Mucosa of stomach (tissue), 1 donor: ENCODE results near the gene CABLES1.
"Not testable (repeated sequence)": the region's sequence is repeated elsewhere in the genome, so short reads cannot be mapped to it uniquely, and the experiment has no call there.

Experiments used
- H3K27me3 ChIP-seq: one replicate; pipeline ENCODE4 v1.7.0; 2013; ENCODE audit warnings: mild to moderate bottlenecking, low read length; ENCODE audit not compliant: control insufficient read depth, insufficient read depth
- H3K36me3 ChIP-seq: one replicate; pipeline ENCODE4 v1.7.0; 2013; ENCODE audit warnings: low read length; ENCODE audit not compliant: control insufficient read depth, insufficient read depth
- H3K4me1 ChIP-seq: one replicate; pipeline ENCODE4 v1.7.0; 2013; ENCODE audit warnings: mild to moderate bottlenecking, low read length; ENCODE audit not compliant: control insufficient read depth, insufficient read depth
- H3K4me3 ChIP-seq: one replicate; pipeline ENCODE4 v1.7.0; 2013; ENCODE audit warnings: low read length
- H3K9ac ChIP-seq: one replicate; pipeline ENCODE4 v1.7.0; 2013; ENCODE audit warnings: mild to moderate bottlenecking, low read length, moderate library complexity
- H3K9me3 ChIP-seq: one replicate; pipeline ENCODE4 v1.7.0; 2013; ENCODE audit warnings: mild to moderate bottlenecking, low read length, moderate library complexity; ENCODE audit not compliant: control insufficient read depth
- donor health status: Pancreatic carcinoma.

The CABLES1 gene

GRCh38 chr18:23101861-23102432 lies 33.3 kb upstream of the CABLES1 start:
- no peaks in the 10 kb centered on the region for H3K9me3 ChIP-seq
- no peaks in the 10 kb centered on the region for H3K27me3 ChIP-seq
- H3K9ac ChIP-seq, result no peak overlapping the region
- H3K36me3 ChIP-seq, result no peaks in the 10 kb centered on the region
- peaks cover 33% of the 10 kb centered on the region for H3K4me1 ChIP-seq
- no peak overlapping the region for H3K4me3 ChIP-seq

DNA sequence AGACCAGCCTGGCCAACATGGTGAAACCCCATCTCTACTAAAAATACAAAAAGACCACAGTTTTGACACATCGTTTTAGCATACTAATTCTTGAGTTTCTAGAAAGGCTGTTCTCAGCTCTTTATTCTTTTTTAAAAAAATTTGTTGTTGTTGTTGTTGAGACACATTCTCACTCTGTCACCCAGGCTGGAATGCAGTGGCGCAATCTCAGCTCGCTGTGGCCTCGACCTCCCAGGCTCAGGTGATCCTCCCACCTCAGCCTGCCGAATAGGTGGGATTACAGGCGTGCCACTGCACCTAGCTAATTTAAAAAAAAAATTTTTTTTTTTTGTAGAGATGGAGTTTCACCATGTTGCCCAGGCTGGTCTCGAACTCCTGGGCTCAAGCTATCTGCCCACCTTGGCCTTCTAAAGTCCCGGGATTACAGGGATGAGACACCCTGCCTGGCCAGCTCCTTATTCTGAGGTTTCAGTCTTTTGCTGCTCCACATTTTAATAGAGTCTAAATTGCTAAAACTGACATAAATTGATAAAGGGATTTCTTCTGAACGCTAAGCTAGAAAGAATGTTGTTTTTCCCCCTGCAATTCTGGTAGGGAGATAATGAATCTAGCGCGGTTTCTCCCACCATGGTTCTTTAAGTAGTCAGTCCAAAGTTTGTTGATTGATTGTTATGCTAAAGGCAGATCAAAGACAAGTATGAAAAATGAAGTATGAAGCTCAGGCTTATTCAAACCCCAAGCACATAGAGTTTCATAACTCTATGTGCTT lies 32.6 kb upstream of the CABLES1 start:
- Histone ChIP-seq H3K4me1 (peaks cover 31% of the 10 kb centered on the region), H3K4me3 (no peak overlapping the region), H3K9ac (no peak overlapping the region), H3K9me3 (no peaks in the 10 kb centered on the region), H3K27me3 (no peaks in the 10 kb centered on the region), H3K36me3 (no peaks in the 10 kb centered on the region)

GRCh38 chr18:23103449-23103848 lies 31.8 kb upstream of the CABLES1 start:
- H3K4me3 ChIP-seq, result no peak overlapping the region
- no peaks in the 10 kb centered on the region for H3K36me3 ChIP-seq
- H3K9ac ChIP-seq, result no peak overlapping the region
- no peaks in the 10 kb centered on the region for H3K27me3 ChIP-seq
- H3K4me1 ChIP-seq, result peaks cover 25% of the 10 kb centered on the region
- H3K9me3 ChIP-seq, result no peaks in the 10 kb centered on the region

- H3K9me3 ChIP-seq, result no peaks in the 10 kb centered on the region
- H3K36me3 ChIP-seq, result no peaks in the 10 kb centered on the region
- no peak overlapping the region for H3K9ac ChIP-seq
- no peak overlapping the region for H3K4me3 ChIP-seq
- H3K27me3 ChIP-seq, result no peaks in the 10 kb centered on the region
- H3K4me1 ChIP-seq, result peaks cover 14% of the 10 kb centered on the region
Measured at GRCh38 chr18:23105030-23105429, 30.3 kb upstream of the CABLES1 start.

DNA sequence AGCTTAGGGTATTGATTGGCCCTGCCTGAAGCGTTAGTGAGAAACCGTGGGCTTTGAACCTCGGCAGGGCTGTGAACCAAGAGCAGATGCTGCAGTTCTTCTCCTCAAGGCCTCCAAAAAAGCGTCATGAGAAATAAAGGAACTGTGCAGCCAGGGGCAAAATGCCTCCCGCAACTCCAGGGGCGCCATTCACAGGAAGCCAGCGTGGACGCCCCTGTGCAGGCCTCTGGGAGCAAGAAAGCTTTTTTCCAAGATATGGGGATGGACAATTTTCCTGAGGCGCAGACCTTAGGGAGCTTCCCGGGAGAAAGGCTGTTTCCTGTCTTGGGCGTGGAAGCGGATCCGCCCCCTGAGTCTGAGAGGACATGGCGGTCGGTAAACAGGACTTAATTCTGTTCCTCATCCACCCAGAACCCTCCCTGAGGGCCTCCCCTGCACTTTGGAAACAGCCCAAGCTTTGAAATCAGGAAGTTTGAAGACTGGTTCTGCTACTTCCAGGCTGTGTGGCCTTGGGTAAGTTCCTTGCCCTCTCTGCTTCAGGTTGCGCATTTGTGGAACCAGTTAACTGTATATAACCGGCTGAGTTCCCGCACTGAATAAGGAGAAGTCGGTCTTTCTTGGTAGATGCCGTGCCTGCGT lies 29.6 kb upstream of the CABLES1 start:
- Histone ChIP-seq H3K4me1 (peaks cover 14% of the 10 kb centered on the region), H3K9me3 (no peaks in the 10 kb centered on the region), H3K36me3 (no peaks in the 10 kb centered on the region), H3K4me3 (no peak overlapping the region), H3K9ac (no peak overlapping the region), H3K27me3 (no peaks in the 10 kb centered on the region)

- Histone ChIP-seq H3K4me1 (peaks cover 14% of the 10 kb centered on the region), H3K27me3 (no peaks in the 10 kb centered on the region), H3K9me3 (no peaks in the 10 kb centered on the region), H3K9ac (no peak overlapping the region), H3K4me3 (no peak overlapping the region), H3K36me3 (no peaks in the 10 kb centered on the region)
Measured at GRCh38 chr18:23106575-23106974, 28.7 kb upstream of the CABLES1 start.

- Histone ChIP-seq H3K9me3 (no peaks in the 10 kb centered on the region), H3K4me1 (peaks cover 14% of the 10 kb centered on the region), H3K4me3 (no peak overlapping the region), H3K36me3 (no peaks in the 10 kb centered on the region), H3K9ac (no peak overlapping the region), H3K27me3 (no peaks in the 10 kb centered on the region)
Measured at GRCh38 chr18:23107718-23108117, 27.6 kb upstream of the CABLES1 start.

GRCh38 chr18:23108496-23108895 lies 26.8 kb upstream of the CABLES1 start:
- Histone ChIP-seq H3K4me3 (no peak overlapping the region), H3K36me3 (no peaks in the 10 kb centered on the region), H3K9me3 (no peaks in the 10 kb centered on the region), H3K4me1 (peaks cover 14% of the 10 kb centered on the region), H3K9ac (no peak overlapping the region), H3K27me3 (no peaks in the 10 kb centered on the region)

GRCh38 chr18:23109163-23109562 lies 26.1 kb upstream of the CABLES1 start:
- H3K27me3 ChIP-seq, H3K9me3 ChIP-seq, H3K9ac ChIP-seq, H3K4me3 ChIP-seq, H3K36me3 ChIP-seq: not testable (repeated sequence)
- H3K4me1 ChIP-seq, result peaks cover 15% of the 10 kb centered on the region

DNA sequence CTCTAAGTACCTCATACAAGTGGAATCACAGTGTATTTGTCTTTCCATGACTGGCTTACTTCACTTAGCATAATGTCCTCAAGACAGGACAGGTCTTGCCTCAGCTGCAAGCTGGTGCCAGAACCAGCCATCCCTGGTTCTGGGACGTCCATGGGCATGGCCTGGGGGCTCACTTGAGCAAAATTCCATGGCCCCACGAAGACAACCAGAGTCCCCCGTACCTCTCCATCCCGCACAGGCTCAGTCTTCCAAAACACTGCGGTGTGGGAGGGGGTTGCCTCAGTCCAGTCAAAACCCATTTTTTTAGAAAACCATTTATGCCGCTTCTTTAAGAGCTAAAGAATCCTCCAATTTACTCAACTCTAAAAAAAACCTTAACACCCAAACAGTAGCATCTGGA lies 21.7 kb upstream of the CABLES1 start:
- no peak overlapping the region for H3K4me3 ChIP-seq
- no peaks in the 10 kb centered on the region for H3K9me3 ChIP-seq
- H3K27me3 ChIP-seq, result no peaks in the 10 kb centered on the region
- no peaks in the 10 kb centered on the region for H3K36me3 ChIP-seq
- no peak overlapping the region for H3K9ac ChIP-seq
- peaks cover 19% of the 10 kb centered on the region for H3K4me1 ChIP-seq

DNA sequence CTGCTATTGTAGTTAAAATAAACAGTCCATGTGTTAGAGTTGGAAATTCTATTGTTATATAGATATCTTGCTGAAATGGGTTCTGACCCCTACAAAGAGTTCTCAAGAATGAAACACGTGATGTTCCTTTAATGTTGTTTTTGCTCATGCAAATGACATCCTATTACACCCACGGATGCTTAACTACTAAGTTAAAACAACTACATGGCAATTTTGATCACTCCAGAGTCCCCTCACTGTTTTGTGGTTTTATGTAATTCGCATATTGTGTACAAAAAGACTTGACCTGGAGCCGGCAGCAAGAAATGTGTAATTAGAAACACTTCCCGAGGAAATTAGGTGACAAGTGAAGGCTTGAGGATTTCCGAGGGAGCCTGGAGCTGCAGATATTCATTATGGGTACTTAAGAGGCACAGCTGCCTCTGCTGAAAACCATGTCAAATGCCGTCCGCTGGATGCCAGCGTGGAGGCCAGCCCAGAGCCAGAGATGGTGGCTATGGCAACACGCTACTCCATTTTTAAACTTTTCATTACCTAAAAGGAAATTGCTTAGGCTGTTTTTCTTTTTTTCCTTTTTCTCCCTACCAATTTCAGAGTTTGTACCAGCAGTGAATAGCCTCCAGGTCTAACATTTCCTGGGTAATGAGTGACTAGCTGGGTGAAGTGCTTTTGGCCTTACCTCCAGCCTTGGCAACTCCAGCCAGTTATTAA lies 21.0 kb upstream of the CABLES1 start:
- H3K4me3 ChIP-seq, result no peak overlapping the region
- H3K9me3 ChIP-seq, result no peaks in the 10 kb centered on the region
- no peaks in the 10 kb centered on the region for H3K27me3 ChIP-seq

DNA sequence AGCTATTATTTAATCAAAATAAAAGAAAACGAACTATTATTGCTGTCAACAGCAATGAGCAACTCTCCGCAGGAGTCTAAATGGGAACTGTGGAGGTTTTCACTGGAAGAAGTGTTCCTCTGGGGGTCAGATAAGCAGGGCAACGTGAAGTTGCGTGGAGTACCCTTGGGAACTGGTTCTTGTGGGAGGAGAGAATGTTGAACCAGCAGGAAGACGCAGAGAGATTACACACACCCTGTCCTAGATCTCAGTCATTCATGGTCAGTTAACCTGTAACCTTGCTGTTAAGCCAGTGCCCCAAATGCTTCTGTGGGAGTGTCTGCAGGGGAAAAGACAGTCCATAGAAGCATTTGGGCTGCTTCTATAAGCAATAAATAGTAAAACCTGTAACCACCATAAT lies 20.4 kb upstream of the CABLES1 start:
- Histone ChIP-seq H3K9me3 (no peaks in the 10 kb centered on the region), H3K4me3 (no peak overlapping the region), H3K9ac (no peak overlapping the region), H3K36me3 (no peaks in the 10 kb centered on the region), H3K4me1 (peaks cover 19% of the 10 kb centered on the region), H3K27me3 (no peaks in the 10 kb centered on the region)

More for the DNA sequence above, 21.0 kb upstream of the CABLES1 start:
- H3K9ac ChIP-seq, result no peak overlapping the region
- no peaks in the 10 kb centered on the region for H3K36me3 ChIP-seq
- peaks cover 19% of the 10 kb centered on the region for H3K4me1 ChIP-seq
